Psoas muscle (tissue), 8 donors: Measurements from ENCODE around the gene CRB1. TPM values are rescaled to one million over a fixed set of nuclear protein-coding genes. Genes with fewer than 3 reads are reported as not detected.

ENCODE experiments used
- ATAC-seq, 4 donors: fragments of 200-7000 bp; cut with Tn5 transposase; one replicate each; pipeline ENCODE4 v1.9.1; 2020; ENCODE audit warnings: moderate library complexity in 3 of 4, mild to moderate bottlenecking in 2 of 4
- DNase-seq, 2 donors: peaks; one replicate each; pipeline ENCODE4 v3.0.0-alpha.2; 2020
- H3K27ac ChIP-seq: fragments of 200-600 bp; one replicate; pipeline ENCODE4 v1.8.0; 2022
- H3K27me3 ChIP-seq, 3 donors: fragments of 200-600 bp in 1 of 3; one replicate each; pipeline versions ENCODE4 v1.6.1 to v1.8.0; 2013 to 2022; ENCODE audit warnings: low read length in 2 of 3, mild to moderate bottlenecking in 2 of 3, moderate library complexity in 1 of 3; ENCODE audit not compliant: insufficient read depth in 3 of 3
- H3K36me3 ChIP-seq, 2 donors: fragments of 200-600 bp in 1 of 2; one replicate each; pipeline versions ENCODE4 v1.6.1 to v1.8.0; 2013 to 2022; ENCODE audit warnings: low read depth in 1 of 2, mild to moderate bottlenecking in 1 of 2, moderate library complexity in 1 of 2; ENCODE audit not compliant: insufficient read depth in 1 of 2
- H3K4me1 ChIP-seq: fragments of 200-600 bp; one replicate; pipeline ENCODE4 v1.8.0; 2022
- H3K4me3 ChIP-seq: fragments of 200-600 bp; one replicate; pipeline ENCODE4 v1.8.0; 2022; ENCODE audit warnings: mild to moderate bottlenecking
- H3K9me3 ChIP-seq: fragments of 200-600 bp; one replicate; pipeline ENCODE4 v1.8.0; 2022
- WGBS, 3 donors: extraction: QIAGEN DNeasy Blood & Tissue Kit; methylation state at CpG; one replicate each; pipeline versions ENCODE4 v1.1.6 to v1.1.7; 2013; 5-methylcytosine and 5-hydroxymethylcytosine counted together
- intact Hi-C, 2 donors: fragments of 100-400 bp; cut with DNase I; formaldehyde crosslinking; loops; one replicate each; pipeline versions ENCODE4 v1.11.0 to v1.14.2; 2022
- polyA plus RNA-seq, 3 donors: library from polyadenylated mRNA; stranded (reverse); fragments of 200-250 nt; gene quantifications; one replicate each; pipeline ENCODE4 v1.2.3, GENCODE V29; 2013
- total RNA-seq, 4 donors: library from RNA; stranded (reverse); fragmentation: NEBNext Ultra II Directional in 2 of 4; extraction: Animal tissue kit (Norgen Biotek cat#: 25700) in 2 of 4; gene quantifications; one replicate each; pipeline versions ENCODE4 v1.2.1 to v1.2.4, GENCODE V29; 2021 to 2023
- TF ChIP-seq, protein P1 (sequence below): fragments of 200-600 bp; IDR thresholded peaks from one replicate; pipeline ENCODE4 v1.8.0; 2022; ENCODE audit warnings: antibody characterized with exemption
- donor health status: healthy with polysubstance abuse.
- donor health status: DM: no; HTN: no; CAD: no; lungs with moderate emphysema.
- donor health status: Bipolar disorder and iron deficiency.
- donor health status: healthy.
- donor health status: DM: yes; HTN: yes; CAD: no.
- donor health status: DM: no; HTN: no; CAD: no.
- donor health status: DM: no; HTN: no; CAD: no.
- donor health status: DM: yes; HTN: yes; CAD: no.

The CRB1 gene
- total and polyA plus RNA-seq, 7 donors, result 0.06 to 1.3 (median 0.77) TPM

GRCh38 chr1:197521118-197521739 lies 253.2 kb downstream of the CRB1 start:
- no peak for ATAC-seq
- 53 to 66% (median 60%) methylated on average over 2 of the region's 2 CpGs for WGBS, 3 donors
- intact Hi-C loops, result loop anchor here (5.0 to 10.0 kb wide), 6 partner anchors 344 to 944 kb away; no protein-coding TSS in a partner anchor
- no peaks in the 10 kb centered on the region for H3K4me1 ChIP-seq
- DNase-seq, result no peak
- no peak overlapping the region for H3K27ac ChIP-seq
- no peaks in the 10 kb centered on the region for H3K36me3 ChIP-seq
- no peaks in the 10 kb centered on the region for H3K9me3 ChIP-seq
- H3K27me3 ChIP-seq, result no peaks in the 10 kb centered on the region
- H3K4me3 ChIP-seq, result no peak overlapping the region
- TF ChIP-seq, protein P1, sequence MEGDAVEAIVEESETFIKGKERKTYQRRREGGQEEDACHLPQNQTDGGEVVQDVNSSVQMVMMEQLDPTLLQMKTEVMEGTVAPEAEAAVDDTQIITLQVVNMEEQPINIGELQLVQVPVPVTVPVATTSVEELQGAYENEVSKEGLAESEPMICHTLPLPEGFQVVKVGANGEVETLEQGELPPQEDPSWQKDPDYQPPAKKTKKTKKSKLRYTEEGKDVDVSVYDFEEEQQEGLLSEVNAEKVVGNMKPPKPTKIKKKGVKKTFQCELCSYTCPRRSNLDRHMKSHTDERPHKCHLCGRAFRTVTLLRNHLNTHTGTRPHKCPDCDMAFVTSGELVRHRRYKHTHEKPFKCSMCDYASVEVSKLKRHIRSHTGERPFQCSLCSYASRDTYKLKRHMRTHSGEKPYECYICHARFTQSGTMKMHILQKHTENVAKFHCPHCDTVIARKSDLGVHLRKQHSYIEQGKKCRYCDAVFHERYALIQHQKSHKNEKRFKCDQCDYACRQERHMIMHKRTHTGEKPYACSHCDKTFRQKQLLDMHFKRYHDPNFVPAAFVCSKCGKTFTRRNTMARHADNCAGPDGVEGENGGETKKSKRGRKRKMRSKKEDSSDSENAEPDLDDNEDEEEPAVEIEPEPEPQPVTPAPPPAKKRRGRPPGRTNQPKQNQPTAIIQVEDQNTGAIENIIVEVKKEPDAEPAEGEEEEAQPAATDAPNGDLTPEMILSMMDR, result peak; percentile 50

- no peak overlapping the region for H3K27ac ChIP-seq
- no peak for ATAC-seq
- no peaks in the 10 kb centered on the region for H3K4me1 ChIP-seq
- no peak for DNase-seq
- H3K36me3 ChIP-seq, result no peaks in the 10 kb centered on the region
- no peaks in the 10 kb centered on the region for H3K9me3 ChIP-seq
- intact Hi-C loops, result loop anchor here (10.0 kb wide), 4 partner anchors 338 to 938 kb away; no protein-coding TSS in a partner anchor
- TF ChIP-seq, protein P1, result peak; percentile 75
- H3K27me3 ChIP-seq, result no peaks in the 10 kb centered on the region
- no peak overlapping the region for H3K4me3 ChIP-seq
- 61 to 65% (median 64%) methylated on average over 4 of the region's 4 CpGs for WGBS, 3 donors
Observed at GRCh38 chr1:197526736-197527371, 258.8 kb downstream of the CRB1 start.

Other genes with a start within 250 kb of the CRB1 start
- not detected for gene F13B, start 201.0 kb upstream of the CRB1 start, total RNA-seq
- not detected for gene F13B, start 201.0 kb upstream of the CRB1 start, polyA plus RNA-seq
- under 1 TPM; 0.09 to 0.24 (median 0.13) TPM for gene ASPM, start 121.6 kb upstream of the CRB1 start, total RNA-seq
- under 1 TPM in 2 of 3 donors, not detected in 1; 0.03 to 0.14 TPM for gene ASPM, start 121.6 kb upstream of the CRB1 start, polyA plus RNA-seq
- 10 to 100 TPM in 1 of 4 donors, 1 to 10 TPM in 3; 7.1 to 10.6 (median 8.9) TPM for gene ZBTB41, start 67.0 kb upstream of the CRB1 start, total RNA-seq
- gene ZBTB41, start 67.0 kb upstream of the CRB1 start, polyA plus RNA-seq, result 1 to 10 TPM; 2.8 to 9.8 (median 3.7) TPM